HEK293 (cell line): ENCODE data around the gene ZNF319.

Experiments used
- ATF2 ChIP-seq: fragments of 450-650 bp; formaldehyde crosslinking; IDR thresholded peaks from 2 replicates; pipeline ENCODE4 v1.5.1; 2016; ENCODE audit warnings: missing biosample characterization, missing genetic modification characterization, low read depth
- EGR2 ChIP-seq: fragments of 450-650 bp; formaldehyde crosslinking; IDR thresholded peaks from 2 replicates; pipeline ENCODE4 v1.5.1; 2016; ENCODE audit warnings: low read depth, missing biosample characterization, missing genetic modification characterization
- GLIS1 ChIP-seq: fragments of 450-650 bp; formaldehyde crosslinking; IDR thresholded peaks from 2 replicates; pipeline ENCODE4 v1.5.1; 2016; ENCODE audit warnings: missing biosample characterization, missing genetic modification characterization
- KLF8 ChIP-seq: fragments of 450-650 bp; formaldehyde crosslinking; IDR thresholded peaks from 2 replicates; pipeline ENCODE4 v1.5.1; 2016; ENCODE audit warnings: missing biosample characterization, missing genetic modification characterization
- MYNN ChIP-seq: fragments of 450-650 bp; formaldehyde crosslinking; IDR thresholded peaks from 2 replicates; pipeline ENCODE4 v1.5.1; 2016; ENCODE audit warnings: missing biosample characterization, missing genetic modification characterization, borderline replicate concordance
- MZF1 ChIP-seq: fragments of 450-650 bp; formaldehyde crosslinking; IDR thresholded peaks from 2 replicates; pipeline ENCODE4 v1.5.1; 2017; ENCODE audit warnings: missing biosample characterization, missing genetic modification characterization, borderline replicate concordance
- ZBTB10 ChIP-seq: fragments of 450-650 bp; formaldehyde crosslinking; IDR thresholded peaks from 2 replicates; pipeline ENCODE4 v1.5.1; 2016; ENCODE audit warnings: missing biosample characterization, missing genetic modification characterization
- ZBTB8A ChIP-seq: fragments of 450-650 bp; formaldehyde crosslinking; IDR thresholded peaks from 2 replicates; pipeline ENCODE4 v1.5.1; 2016; ENCODE audit warnings: missing biosample characterization, missing genetic modification characterization
- ZFHX2 ChIP-seq: fragments of 450-650 bp; formaldehyde crosslinking; conservative IDR thresholded peaks from 2 replicates; pipeline ENCODE4 v1.5.1; 2016; ENCODE audit warnings: missing biosample characterization, missing genetic modification characterization
- ZNF121 ChIP-seq: fragments of 450-650 bp; formaldehyde crosslinking; IDR thresholded peaks from 2 replicates; pipeline ENCODE4 v1.5.1; 2016; ENCODE audit warnings: missing biosample characterization, missing genetic modification characterization
- ZNF221 ChIP-seq: fragments of 450-650 bp; formaldehyde crosslinking; IDR thresholded peaks from 2 replicates; pipeline ENCODE4 v1.5.1; 2017; ENCODE audit warnings: missing biosample characterization, missing genetic modification characterization, borderline replicate concordance
- ZNF292 ChIP-seq: fragments of 450-650 bp; formaldehyde crosslinking; IDR thresholded peaks from 2 replicates; pipeline ENCODE4 v1.5.1; 2016; ENCODE audit warnings: low read depth, missing biosample characterization, missing genetic modification characterization, borderline replicate concordance
- ZNF341 ChIP-seq: fragments of 450-650 bp; formaldehyde crosslinking; IDR thresholded peaks from 2 replicates; pipeline ENCODE4; 2016; ENCODE audit warnings: low read depth, missing biosample characterization, missing genetic modification characterization
- ZNF37A ChIP-seq: fragments of 450-650 bp; IDR thresholded peaks from 2 replicates; pipeline ENCODE4 v1.5.1; 2018; ENCODE audit warnings: missing biosample characterization, missing genetic modification characterization
- ZNF404 ChIP-seq: fragments of 450-650 bp; formaldehyde crosslinking; IDR thresholded peaks from 2 replicates; pipeline ENCODE4 v1.5.1; 2017; ENCODE audit warnings: missing biosample characterization, missing genetic modification characterization
- ZNF416 ChIP-seq: fragments of 450-650 bp; formaldehyde crosslinking; IDR thresholded peaks from 2 replicates; pipeline ENCODE4 v1.5.1; 2016; ENCODE audit warnings: missing biosample characterization, missing genetic modification characterization
- ZNF423 ChIP-seq: fragments of 450-650 bp; formaldehyde crosslinking; IDR thresholded peaks from 2 replicates; pipeline ENCODE4 v1.5.1; 2016; ENCODE audit warnings: missing biosample characterization, missing genetic modification characterization
- ZNF426 ChIP-seq: fragments of 450-650 bp; formaldehyde crosslinking; IDR thresholded peaks from 2 replicates; pipeline ENCODE4 v1.5.1; 2017; ENCODE audit warnings: missing biosample characterization, missing genetic modification characterization, mild to moderate bottlenecking, inconsistent platforms, moderate library complexity
- ZNF48 ChIP-seq: fragments of 450-650 bp; formaldehyde crosslinking; IDR thresholded peaks from 2 replicates; pipeline ENCODE4 v1.5.1; 2016; ENCODE audit warnings: missing biosample characterization, missing genetic modification characterization
- ZNF488 ChIP-seq: fragments of 450-650 bp; formaldehyde crosslinking; IDR thresholded peaks from 2 replicates; pipeline ENCODE4 v1.5.1; 2016; ENCODE audit warnings: missing biosample characterization, missing genetic modification characterization
- ZNF610 ChIP-seq: fragments of 450-650 bp; formaldehyde crosslinking; IDR thresholded peaks from 2 replicates; pipeline ENCODE4 v1.5.1; 2016; ENCODE audit warnings: missing biosample characterization, missing genetic modification characterization, borderline replicate concordance
- ZNF626 ChIP-seq: fragments of 450-650 bp; sonication (Bioruptor Pico); formaldehyde crosslinking; IDR thresholded peaks from 2 replicates; pipeline ENCODE4 v1.5.1; 2018; ENCODE audit warnings: missing biosample characterization, missing genetic modification characterization, inconsistent platforms
- ZNF629 ChIP-seq: fragments of 450-650 bp; formaldehyde crosslinking; IDR thresholded peaks from 2 replicates; pipeline ENCODE4 v1.5.1; 2017; ENCODE audit warnings: missing biosample characterization, missing genetic modification characterization
- ZNF660 ChIP-seq: fragments of 450-650 bp; IDR thresholded peaks from 2 replicates; pipeline ENCODE4 v1.5.1; 2018; ENCODE audit warnings: missing biosample characterization, mild to moderate bottlenecking, missing genetic modification characterization
- ZNF843 ChIP-seq: fragments of 450-650 bp; formaldehyde crosslinking; IDR thresholded peaks from 2 replicates; pipeline ENCODE4 v1.5.1; 2016; ENCODE audit warnings: missing biosample characterization, missing genetic modification characterization
- ZSCAN23 ChIP-seq: fragments of 450-650 bp; formaldehyde crosslinking; IDR thresholded peaks from 2 replicates; pipeline ENCODE4 v1.5.1; 2016; ENCODE audit warnings: missing biosample characterization, missing genetic modification characterization
- ZXDB ChIP-seq: fragments of 450-650 bp; formaldehyde crosslinking; IDR thresholded peaks from 2 replicates; pipeline ENCODE4 v1.5.1; 2016; ENCODE audit warnings: missing biosample characterization, missing genetic modification characterization
- TF ChIP-seq, protein P1 (sequence below): fragments of 450-650 bp; formaldehyde crosslinking; IDR thresholded peaks from 2 replicates; pipeline ENCODE4 v1.5.1; 2016; ENCODE audit warnings: missing biosample characterization, missing genetic modification characterization
- TF ChIP-seq, protein P2 (sequence below): IDR thresholded peaks from 2 replicates; pipeline ENCODE4 v1.6.1; 2011; ENCODE audit warnings: mild to moderate bottlenecking, low read depth, low read length, borderline replicate concordance
- TF ChIP-seq, protein P3 (sequence below): fragments of 450-650 bp; formaldehyde crosslinking; IDR thresholded peaks from 2 replicates; pipeline ENCODE4 v1.5.1; 2016; ENCODE audit warnings: missing biosample characterization, missing genetic modification characterization

ZNF319 gene

DNA sequence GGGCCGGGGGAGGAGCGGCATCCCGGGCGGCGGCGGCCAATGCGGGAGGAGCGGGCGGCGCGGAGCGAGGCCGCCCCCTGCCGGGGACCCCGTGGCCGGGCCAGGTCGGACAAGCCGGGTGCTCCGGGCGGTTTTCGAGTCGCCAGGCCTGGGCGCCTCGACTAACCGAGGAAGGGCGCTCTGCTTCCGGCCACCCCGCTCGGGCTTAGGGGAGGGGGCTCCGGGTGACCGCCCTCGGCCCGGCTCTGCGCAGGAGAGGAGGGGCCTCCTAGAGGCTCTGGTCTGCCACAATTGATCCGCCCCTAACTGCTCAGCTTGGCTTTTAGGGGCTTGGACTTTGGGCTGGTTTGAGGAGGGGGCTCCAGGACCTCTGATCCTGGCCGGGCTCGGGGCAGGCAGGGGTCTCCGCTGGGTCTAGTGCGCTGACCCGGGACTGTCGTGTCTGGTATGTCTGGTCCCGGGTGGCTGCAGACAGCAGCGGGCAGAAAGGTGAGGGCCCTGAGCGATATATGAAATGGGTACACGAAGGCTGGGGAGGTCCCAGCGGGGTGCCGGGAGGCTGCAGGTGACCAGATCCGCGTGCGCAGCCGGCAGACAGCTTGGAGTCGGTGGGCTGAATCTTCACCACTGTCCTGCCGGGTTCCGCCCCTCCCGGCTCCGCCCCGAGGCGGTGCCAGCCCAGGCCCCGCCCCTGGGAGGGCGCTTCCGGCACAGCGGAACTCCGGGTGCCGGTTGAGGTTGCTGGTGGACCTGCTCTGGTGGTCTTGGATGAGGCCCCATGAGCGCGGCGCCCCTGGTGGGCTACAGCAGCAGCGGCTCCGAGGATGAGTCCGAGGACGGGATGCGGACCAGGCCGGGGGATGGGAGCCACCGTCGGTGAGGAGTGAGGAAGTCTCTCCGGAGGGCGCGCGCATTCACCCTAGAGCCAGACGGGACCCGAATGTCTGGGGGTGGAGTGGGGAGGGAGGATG, 519 bp upstream of the ZNF319 start, which contains the start of gene USB1 (continued):
- TF ChIP-seq ZNF610 = no peak
- no peak for TF ChIP-seq ZNF626 (tag by site-specific recombination)
- 0 out of 2 replicates have a peak, but pooled peaks have one; percentile 20 for TF ChIP-seq ZNF121 (tag by site-specific recombination)
- no peak for TF ChIP-seq ZNF37A (tag by site-specific recombination)
- peak; percentile 16 for TF ChIP-seq ZNF629 (tag by site-specific recombination)
- no peak for TF ChIP-seq ATF2 (tag by site-specific recombination)
- TF ChIP-seq, protein P1, sequence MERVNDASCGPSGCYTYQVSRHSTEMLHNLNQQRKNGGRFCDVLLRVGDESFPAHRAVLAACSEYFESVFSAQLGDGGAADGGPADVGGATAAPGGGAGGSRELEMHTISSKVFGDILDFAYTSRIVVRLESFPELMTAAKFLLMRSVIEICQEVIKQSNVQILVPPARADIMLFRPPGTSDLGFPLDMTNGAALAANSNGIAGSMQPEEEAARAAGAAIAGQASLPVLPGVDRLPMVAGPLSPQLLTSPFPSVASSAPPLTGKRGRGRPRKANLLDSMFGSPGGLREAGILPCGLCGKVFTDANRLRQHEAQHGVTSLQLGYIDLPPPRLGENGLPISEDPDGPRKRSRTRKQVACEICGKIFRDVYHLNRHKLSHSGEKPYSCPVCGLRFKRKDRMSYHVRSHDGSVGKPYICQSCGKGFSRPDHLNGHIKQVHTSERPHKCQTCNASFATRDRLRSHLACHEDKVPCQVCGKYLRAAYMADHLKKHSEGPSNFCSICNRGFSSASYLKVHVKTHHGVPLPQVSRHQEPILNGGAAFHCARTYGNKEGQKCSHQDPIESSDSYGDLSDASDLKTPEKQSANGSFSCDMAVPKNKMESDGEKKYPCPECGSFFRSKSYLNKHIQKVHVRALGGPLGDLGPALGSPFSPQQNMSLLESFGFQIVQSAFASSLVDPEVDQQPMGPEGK (tag by site-specific recombination) = no peak; the same call in none of the 2 replicates
- TF ChIP-seq MYNN (tag by site-specific recombination) = no peak
- TF ChIP-seq ZNF488 (tag by site-specific recombination) = no peak
- no peak for TF ChIP-seq ZNF416 (tag by site-specific recombination)
- 0 out of 2 replicates have a peak, but pooled peaks have one; percentile 21 for TF ChIP-seq ZNF660 (tag by site-specific recombination)
- TF ChIP-seq ZXDB = peak; percentile 62
- TF ChIP-seq, protein P2, sequence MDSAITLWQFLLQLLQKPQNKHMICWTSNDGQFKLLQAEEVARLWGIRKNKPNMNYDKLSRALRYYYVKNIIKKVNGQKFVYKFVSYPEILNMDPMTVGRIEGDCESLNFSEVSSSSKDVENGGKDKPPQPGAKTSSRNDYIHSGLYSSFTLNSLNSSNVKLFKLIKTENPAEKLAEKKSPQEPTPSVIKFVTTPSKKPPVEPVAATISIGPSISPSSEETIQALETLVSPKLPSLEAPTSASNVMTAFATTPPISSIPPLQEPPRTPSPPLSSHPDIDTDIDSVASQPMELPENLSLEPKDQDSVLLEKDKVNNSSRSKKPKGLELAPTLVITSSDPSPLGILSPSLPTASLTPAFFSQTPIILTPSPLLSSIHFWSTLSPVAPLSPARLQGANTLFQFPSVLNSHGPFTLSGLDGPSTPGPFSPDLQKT = peak; percentile 34; the same call in 1 of the 2 replicates
- TF ChIP-seq MZF1 (tag by site-specific recombination) = no peak
- no peak for TF ChIP-seq ZNF423 (tag by site-specific recombination)
- TF ChIP-seq ZNF404 (tag by site-specific recombination) = no peak
- 0 out of 2 replicates have a peak, but pooled peaks have one; percentile 10 for TF ChIP-seq ZNF341 (tag by site-specific recombination)
- TF ChIP-seq ZNF292 (tag by site-specific recombination) = no peak
- TF ChIP-seq, protein P3, sequence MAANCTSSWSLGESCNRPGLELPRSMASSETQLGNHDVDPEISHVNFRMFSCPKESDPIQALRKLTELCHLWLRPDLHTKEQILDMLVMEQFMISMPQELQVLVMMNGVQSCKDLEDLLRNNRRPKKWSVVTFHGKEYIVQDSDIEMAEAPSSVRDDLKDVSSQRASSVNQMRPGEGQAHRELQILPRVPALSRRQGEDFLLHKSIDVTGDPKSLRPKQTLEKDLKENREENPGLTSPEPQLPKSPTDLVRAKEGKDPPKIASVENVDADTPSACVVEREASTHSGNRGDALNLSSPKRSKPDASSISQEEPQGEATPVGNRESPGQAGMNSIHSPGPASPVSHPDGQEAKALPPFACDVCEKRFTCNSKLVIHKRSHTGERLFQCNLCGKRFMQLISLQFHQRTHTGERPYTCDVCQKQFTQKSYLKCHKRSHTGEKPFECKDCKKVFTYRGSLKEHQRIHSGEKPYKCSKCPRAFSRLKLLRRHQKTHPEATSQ (tag by site-specific recombination) = no peak
- no peak for TF ChIP-seq ZNF48 (tag by site-specific recombination)
- peak; percentile 44; the same call in 1 of the 2 replicates for TF ChIP-seq EGR2 (tag by site-specific recombination)
- TF ChIP-seq ZBTB8A = peak; percentile 92
- TF ChIP-seq ZNF221 (tag by site-specific recombination) = no peak
- no peak for TF ChIP-seq ZNF426 (tag by site-specific recombination)
- TF ChIP-seq ZBTB10 = peak; percentile 44; the same call in 1 of the 2 replicates
- TF ChIP-seq ZNF843 (tag by site-specific recombination) = peak; percentile 8; the same call in 1 of the 2 replicates
- peak; percentile 49 for TF ChIP-seq ZFHX2
- no peak for TF ChIP-seq ZSCAN23 (tag by site-specific recombination)
- TF ChIP-seq GLIS1 (tag by site-specific recombination) = peak; percentile 65
- TF ChIP-seq KLF8 (tag by site-specific recombination) = peak; percentile 86
